ENCODE measurements around the gene SRSF4. TPM values are rescaled to one million over a fixed set of nuclear protein-coding genes. Genes with fewer than 3 reads are reported as not detected.

The SRSF4 gene
- total RNA-seq, 1 donor from 2014 or later, result 34.5 TPM

GRCh38 chr1:29208442-29208841, 26.7 kb upstream of the SRSF4 start:
- H3K36me3 ChIP-seq (ENCODE audit: control insufficient read depth, insufficient read depth, low read length), result peaks cover 22% of the 10 kb centered on the region
- no peak for FAIRE-seq
- TF ChIP-seq, protein P1, sequence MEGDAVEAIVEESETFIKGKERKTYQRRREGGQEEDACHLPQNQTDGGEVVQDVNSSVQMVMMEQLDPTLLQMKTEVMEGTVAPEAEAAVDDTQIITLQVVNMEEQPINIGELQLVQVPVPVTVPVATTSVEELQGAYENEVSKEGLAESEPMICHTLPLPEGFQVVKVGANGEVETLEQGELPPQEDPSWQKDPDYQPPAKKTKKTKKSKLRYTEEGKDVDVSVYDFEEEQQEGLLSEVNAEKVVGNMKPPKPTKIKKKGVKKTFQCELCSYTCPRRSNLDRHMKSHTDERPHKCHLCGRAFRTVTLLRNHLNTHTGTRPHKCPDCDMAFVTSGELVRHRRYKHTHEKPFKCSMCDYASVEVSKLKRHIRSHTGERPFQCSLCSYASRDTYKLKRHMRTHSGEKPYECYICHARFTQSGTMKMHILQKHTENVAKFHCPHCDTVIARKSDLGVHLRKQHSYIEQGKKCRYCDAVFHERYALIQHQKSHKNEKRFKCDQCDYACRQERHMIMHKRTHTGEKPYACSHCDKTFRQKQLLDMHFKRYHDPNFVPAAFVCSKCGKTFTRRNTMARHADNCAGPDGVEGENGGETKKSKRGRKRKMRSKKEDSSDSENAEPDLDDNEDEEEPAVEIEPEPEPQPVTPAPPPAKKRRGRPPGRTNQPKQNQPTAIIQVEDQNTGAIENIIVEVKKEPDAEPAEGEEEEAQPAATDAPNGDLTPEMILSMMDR (IDR thresholded peaks at IDR 0.05; ENCODE audit: insufficient read depth, low read length, severe bottlenecking), result no peak
- DNase-seq (ENCODE audit: low read depth), result no peak
- H3K4me3 ChIP-seq (ENCODE audit: low read depth, low read length), result no peak overlapping the region
- H3K27me3 ChIP-seq (ENCODE audit: control insufficient read depth, insufficient read depth, low read length), result no peaks in the 10 kb centered on the region

DNA sequence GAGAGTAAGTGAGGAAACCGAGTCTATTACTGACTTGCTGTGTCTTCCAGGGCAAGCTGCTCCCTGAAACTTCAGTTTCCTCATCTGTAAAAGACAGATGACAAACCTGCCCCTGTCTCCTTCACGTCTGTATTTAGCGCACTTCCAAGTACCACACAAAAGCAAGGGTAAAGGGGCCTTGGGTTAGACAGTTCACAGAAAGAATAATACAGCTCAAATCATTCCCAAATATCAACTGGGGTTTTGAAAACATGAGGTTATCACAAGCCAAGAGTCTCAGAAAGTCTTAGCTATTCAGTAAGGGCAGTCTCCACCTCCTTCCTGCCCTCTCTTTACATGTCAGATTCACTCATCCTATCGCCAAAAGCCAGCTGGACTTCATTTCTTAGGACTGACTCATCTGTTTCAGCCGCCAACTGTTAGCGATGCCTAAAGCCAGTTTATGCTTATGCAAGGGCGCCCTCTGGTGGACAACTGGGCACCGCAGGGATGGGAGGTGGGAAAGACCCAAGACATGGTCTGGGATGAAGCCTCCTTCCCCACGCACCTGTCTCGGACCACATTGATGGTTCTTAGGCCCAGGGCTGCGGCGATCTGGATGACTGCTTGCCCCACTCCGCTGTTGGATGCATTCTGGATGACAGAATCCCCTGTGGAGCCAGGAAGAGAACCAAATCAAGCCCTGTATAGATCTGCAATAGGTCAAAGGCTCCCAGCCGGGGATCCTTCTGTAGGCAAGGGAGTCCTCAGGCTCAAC, 21.1 kb upstream of the SRSF4 start:
- TF ChIP-seq, protein P1 (IDR thresholded peaks at IDR 0.05; ENCODE audit: insufficient read depth, low read length, severe bottlenecking), result peak; percentile 94
- FAIRE-seq, result peak; percentile 99

GRCh38 chr1:29202053-29202452, 20.4 kb upstream of the SRSF4 start:
- TF ChIP-seq, protein P1 (IDR thresholded peaks at IDR 0.05; ENCODE audit: insufficient read depth, low read length, severe bottlenecking), result no peak
- FAIRE-seq (no peak), DNase-seq (ENCODE audit: low read depth) (no peak)
- H3K27me3 ChIP-seq (ENCODE audit: control insufficient read depth, insufficient read depth, low read length), result no peaks in the 10 kb centered on the region
- H3K36me3 ChIP-seq (ENCODE audit: control insufficient read depth, insufficient read depth, low read length), result peaks cover 28% of the 10 kb centered on the region
- no peak overlapping the region for H3K4me3 ChIP-seq (ENCODE audit: low read depth, low read length)

More for the DNA sequence above, 21.1 kb upstream of the SRSF4 start:
- peak; percentile 97 for DNase-seq (ENCODE audit: low read depth)
- peaks cover 28% of the 10 kb centered on the region for H3K36me3 ChIP-seq (ENCODE audit: control insufficient read depth, insufficient read depth, low read length)
- H3K27me3 ChIP-seq (ENCODE audit: control insufficient read depth, insufficient read depth, low read length), result no peaks in the 10 kb centered on the region
- H3K4me3 ChIP-seq (ENCODE audit: low read depth, low read length), result no peak overlapping the region

GRCh38 chr1:29201595-29202051, 19.9 kb upstream of the SRSF4 start:
- Histone ChIP-seq H3K36me3 (ENCODE audit: control insufficient read depth, insufficient read depth, low read length) (peaks cover 28% of the 10 kb centered on the region), H3K4me3 (ENCODE audit: low read depth, low read length) (no peak overlapping the region), H3K27me3 (ENCODE audit: control insufficient read depth, insufficient read depth, low read length) (no peaks in the 10 kb centered on the region)
- DNase-seq (ENCODE audit: low read depth) (no peak), FAIRE-seq (no peak)
- TF ChIP-seq, protein P1 (IDR thresholded peaks at IDR 0.05; ENCODE audit: insufficient read depth, low read length, severe bottlenecking), result no peak

GRCh38 chr1:29200906-29201594, 19.4 kb upstream of the SRSF4 start:
- Histone ChIP-seq H3K36me3 (ENCODE audit: control insufficient read depth, insufficient read depth, low read length) (peaks cover 23% of the 10 kb centered on the region), H3K4me3 (ENCODE audit: low read depth, low read length) (no peak overlapping the region), H3K27me3 (ENCODE audit: control insufficient read depth, insufficient read depth, low read length) (no peaks in the 10 kb centered on the region)
- no peak for FAIRE-seq
- TF ChIP-seq, protein P1 (IDR thresholded peaks at IDR 0.05; ENCODE audit: insufficient read depth, low read length, severe bottlenecking), result no peak
- no peak for DNase-seq (ENCODE audit: low read depth)

All from bronchial epithelial cell (primary cell).